Panc1 (cell line): ENCODE measurements around the gene TMA7B.

Experiments used
- POLR2AphosphoS5 ChIP-seq: IDR thresholded peaks from 2 replicates; pipeline ENCODE4 v1.6.1; 2012; ENCODE audit warnings: mild to moderate bottlenecking, low read depth, low read length, moderate library complexity
- TF ChIP-seq, protein P1 (sequence below): fragments of 450-650 bp; IDR thresholded peaks from 2 replicates; pipeline ENCODE4 v1.5.1; 2017; ENCODE audit warnings: mild to moderate bottlenecking

- TF ChIP-seq, protein P1, sequence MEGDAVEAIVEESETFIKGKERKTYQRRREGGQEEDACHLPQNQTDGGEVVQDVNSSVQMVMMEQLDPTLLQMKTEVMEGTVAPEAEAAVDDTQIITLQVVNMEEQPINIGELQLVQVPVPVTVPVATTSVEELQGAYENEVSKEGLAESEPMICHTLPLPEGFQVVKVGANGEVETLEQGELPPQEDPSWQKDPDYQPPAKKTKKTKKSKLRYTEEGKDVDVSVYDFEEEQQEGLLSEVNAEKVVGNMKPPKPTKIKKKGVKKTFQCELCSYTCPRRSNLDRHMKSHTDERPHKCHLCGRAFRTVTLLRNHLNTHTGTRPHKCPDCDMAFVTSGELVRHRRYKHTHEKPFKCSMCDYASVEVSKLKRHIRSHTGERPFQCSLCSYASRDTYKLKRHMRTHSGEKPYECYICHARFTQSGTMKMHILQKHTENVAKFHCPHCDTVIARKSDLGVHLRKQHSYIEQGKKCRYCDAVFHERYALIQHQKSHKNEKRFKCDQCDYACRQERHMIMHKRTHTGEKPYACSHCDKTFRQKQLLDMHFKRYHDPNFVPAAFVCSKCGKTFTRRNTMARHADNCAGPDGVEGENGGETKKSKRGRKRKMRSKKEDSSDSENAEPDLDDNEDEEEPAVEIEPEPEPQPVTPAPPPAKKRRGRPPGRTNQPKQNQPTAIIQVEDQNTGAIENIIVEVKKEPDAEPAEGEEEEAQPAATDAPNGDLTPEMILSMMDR: no peak
- no peak for TF ChIP-seq POLR2AphosphoS5
Measured at GRCh38 chr22:39952347-39952746, 7.8 kb upstream of the TMA7B start.
